Measurements from ENCODE around the gene RAB4A.

DNA sequence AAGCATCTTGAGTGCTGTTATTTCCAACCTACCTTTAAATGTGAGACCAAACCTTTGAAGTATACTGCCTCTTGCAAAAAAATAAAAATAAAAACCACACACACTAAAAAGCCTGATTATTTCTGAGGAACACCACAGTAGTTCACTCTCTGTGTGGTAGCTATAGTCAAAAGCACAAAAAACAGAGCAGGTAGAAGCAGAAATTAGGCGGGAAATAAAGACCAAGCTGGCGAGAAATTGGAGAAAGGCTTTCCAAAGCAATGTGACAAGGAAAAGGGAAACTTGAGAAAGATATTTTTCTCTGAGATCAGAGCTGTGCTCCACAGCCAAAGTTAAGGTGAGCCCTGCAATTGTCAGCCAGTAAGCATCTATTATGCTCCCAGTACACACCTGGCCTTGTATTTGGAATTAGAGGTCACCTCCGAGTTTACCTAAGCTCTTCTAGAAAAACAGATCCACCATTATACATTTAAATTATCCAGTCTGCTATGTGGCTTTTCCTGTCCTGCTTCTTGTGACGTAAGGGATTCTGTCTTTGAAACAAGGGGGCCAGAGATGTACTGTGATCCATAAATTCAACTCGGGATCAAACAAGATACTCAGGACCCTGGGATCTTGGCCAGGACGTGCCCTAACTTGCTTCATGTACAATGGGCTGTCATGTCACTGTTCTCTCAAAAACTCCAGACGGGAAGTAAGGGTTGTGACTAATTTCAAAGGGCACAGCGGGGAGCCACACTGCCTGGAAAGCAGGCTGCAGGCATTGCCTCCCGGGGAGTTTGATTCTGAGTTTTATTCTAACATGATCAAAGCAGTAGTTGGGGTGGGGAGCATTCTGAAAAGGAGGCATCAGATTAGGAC is 39.8 kb upstream of the RAB4A start:
- TF ChIP-seq CEBPB (IDR thresholded peaks at IDR 0.05) = no peak
- TF ChIP-seq ZFP36 (IDR thresholded peaks at IDR 0.05; ENCODE audit: borderline replicate concordance, partially characterized antibody) = no peak
- TF ChIP-seq MAFK (IDR thresholded peaks at IDR 0.05; ENCODE audit: partially characterized antibody) = no peak
- TF ChIP-seq KDM5A (IDR thresholded peaks at IDR 0.05) = no peak
- TF ChIP-seq, protein P1, sequence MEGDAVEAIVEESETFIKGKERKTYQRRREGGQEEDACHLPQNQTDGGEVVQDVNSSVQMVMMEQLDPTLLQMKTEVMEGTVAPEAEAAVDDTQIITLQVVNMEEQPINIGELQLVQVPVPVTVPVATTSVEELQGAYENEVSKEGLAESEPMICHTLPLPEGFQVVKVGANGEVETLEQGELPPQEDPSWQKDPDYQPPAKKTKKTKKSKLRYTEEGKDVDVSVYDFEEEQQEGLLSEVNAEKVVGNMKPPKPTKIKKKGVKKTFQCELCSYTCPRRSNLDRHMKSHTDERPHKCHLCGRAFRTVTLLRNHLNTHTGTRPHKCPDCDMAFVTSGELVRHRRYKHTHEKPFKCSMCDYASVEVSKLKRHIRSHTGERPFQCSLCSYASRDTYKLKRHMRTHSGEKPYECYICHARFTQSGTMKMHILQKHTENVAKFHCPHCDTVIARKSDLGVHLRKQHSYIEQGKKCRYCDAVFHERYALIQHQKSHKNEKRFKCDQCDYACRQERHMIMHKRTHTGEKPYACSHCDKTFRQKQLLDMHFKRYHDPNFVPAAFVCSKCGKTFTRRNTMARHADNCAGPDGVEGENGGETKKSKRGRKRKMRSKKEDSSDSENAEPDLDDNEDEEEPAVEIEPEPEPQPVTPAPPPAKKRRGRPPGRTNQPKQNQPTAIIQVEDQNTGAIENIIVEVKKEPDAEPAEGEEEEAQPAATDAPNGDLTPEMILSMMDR (IDR thresholded peaks at IDR 0.05) = no peak
- TF ChIP-seq, protein P2, sequence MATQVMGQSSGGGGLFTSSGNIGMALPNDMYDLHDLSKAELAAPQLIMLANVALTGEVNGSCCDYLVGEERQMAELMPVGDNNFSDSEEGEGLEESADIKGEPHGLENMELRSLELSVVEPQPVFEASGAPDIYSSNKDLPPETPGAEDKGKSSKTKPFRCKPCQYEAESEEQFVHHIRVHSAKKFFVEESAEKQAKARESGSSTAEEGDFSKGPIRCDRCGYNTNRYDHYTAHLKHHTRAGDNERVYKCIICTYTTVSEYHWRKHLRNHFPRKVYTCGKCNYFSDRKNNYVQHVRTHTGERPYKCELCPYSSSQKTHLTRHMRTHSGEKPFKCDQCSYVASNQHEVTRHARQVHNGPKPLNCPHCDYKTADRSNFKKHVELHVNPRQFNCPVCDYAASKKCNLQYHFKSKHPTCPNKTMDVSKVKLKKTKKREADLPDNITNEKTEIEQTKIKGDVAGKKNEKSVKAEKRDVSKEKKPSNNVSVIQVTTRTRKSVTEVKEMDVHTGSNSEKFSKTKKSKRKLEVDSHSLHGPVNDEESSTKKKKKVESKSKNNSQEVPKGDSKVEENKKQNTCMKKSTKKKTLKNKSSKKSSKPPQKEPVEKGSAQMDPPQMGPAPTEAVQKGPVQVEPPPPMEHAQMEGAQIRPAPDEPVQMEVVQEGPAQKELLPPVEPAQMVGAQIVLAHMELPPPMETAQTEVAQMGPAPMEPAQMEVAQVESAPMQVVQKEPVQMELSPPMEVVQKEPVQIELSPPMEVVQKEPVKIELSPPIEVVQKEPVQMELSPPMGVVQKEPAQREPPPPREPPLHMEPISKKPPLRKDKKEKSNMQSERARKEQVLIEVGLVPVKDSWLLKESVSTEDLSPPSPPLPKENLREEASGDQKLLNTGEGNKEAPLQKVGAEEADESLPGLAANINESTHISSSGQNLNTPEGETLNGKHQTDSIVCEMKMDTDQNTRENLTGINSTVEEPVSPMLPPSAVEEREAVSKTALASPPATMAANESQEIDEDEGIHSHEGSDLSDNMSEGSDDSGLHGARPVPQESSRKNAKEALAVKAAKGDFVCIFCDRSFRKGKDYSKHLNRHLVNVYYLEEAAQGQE (IDR thresholded peaks at IDR 0.05) = no peak
- TF ChIP-seq, protein P3, sequence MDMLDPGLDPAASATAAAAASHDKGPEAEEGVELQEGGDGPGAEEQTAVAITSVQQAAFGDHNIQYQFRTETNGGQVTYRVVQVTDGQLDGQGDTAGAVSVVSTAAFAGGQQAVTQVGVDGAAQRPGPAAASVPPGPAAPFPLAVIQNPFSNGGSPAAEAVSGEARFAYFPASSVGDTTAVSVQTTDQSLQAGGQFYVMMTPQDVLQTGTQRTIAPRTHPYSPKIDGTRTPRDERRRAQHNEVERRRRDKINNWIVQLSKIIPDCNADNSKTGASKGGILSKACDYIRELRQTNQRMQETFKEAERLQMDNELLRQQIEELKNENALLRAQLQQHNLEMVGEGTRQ (IDR thresholded peaks at IDR 0.05) = no peak
- TF ChIP-seq BHLHE40 (IDR thresholded peaks at IDR 0.05; ENCODE audit: low read depth, low read length) = no peak
- no peak for TF ChIP-seq NR3C1 (IDR thresholded peaks at IDR 0.05)
- TF ChIP-seq, protein P4, sequence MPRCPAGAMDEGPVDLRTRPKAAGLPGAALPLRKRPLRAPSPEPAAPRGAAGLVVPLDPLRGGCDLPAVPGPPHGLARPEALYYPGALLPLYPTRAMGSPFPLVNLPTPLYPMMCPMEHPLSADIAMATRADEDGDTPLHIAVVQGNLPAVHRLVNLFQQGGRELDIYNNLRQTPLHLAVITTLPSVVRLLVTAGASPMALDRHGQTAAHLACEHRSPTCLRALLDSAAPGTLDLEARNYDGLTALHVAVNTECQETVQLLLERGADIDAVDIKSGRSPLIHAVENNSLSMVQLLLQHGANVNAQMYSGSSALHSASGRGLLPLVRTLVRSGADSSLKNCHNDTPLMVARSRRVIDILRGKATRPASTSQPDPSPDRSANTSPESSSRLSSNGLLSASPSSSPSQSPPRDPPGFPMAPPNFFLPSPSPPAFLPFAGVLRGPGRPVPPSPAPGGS (IDR thresholded peaks at IDR 0.05) = no peak
- no peak for TF ChIP-seq FOSL2 (IDR thresholded peaks at IDR 0.05)
- TF ChIP-seq FOSL2 (CRISPR knock-in tag; IDR thresholded peaks at IDR 0.05) = no peak
- no peak for TF ChIP-seq KDM1A (IDR thresholded peaks at IDR 0.05; ENCODE audit: low read depth)
- no peak for TF ChIP-seq ESRRA (IDR thresholded peaks at IDR 0.05; ENCODE audit: borderline replicate concordance, low read length)
- no peak for TF ChIP-seq CHD2 (IDR thresholded peaks at IDR 0.05; ENCODE audit: low read length, partially characterized antibody)

Data from A549 (cell line).